ENCODE measurements around the gene SPTBN1. TPM values are rescaled to one million over a fixed set of nuclear protein-coding genes. Genes with fewer than 3 reads are reported as not detected.

The SPTBN1 gene
- total RNA-seq, 1 experiment from 2014 or later = 146 TPM

- no TSS peak for BruUV-seq (replicated peaks)
- POLR2A ChIA-PET (ENCODE audit: low non-redundant PET) = no interaction called here
- Histone ChIP-seq H3K4me1 (ENCODE audit: insufficient read depth, low read length, poor library complexity, severe bottlenecking) (peaks cover 10% of the 10 kb centered on the region), H3K4me3 (ENCODE audit: low read depth, low read length, poor library complexity, severe bottlenecking) (no peak overlapping the region), H3K27ac (ENCODE audit: low read depth, low read length, poor library complexity, severe bottlenecking) (no peak overlapping the region), H3K27me3 (replicated peaks; ENCODE audit: insufficient read depth, low read depth, low read length, poor library complexity) (no peaks in the 10 kb centered on the region), H3K9me3 (ENCODE audit: low read depth, low read length, poor library complexity, severe bottlenecking) (no peaks in the 10 kb centered on the region), H3K36me3 (ENCODE audit: insufficient read depth, low read length, poor library complexity, severe bottlenecking) (no peaks in the 10 kb centered on the region)
- intact Hi-C loops (cut with micrococcal nuclease; ENCODE audit: unreplicated experiment) = no loop called here
- no peak for TF ChIP-seq EZH2 (IDR thresholded peaks at IDR 0.05; ENCODE audit: borderline replicate concordance, low read depth, low read length, poor library complexity, severe bottlenecking)
- no peak for TF ChIP-seq CTCF (conservative IDR thresholded peaks at IDR 0.05; ENCODE audit: low read depth, low read length)
- CTCF ChIA-PET = no interaction called here
- DNase-seq (ENCODE audit: low spot score) = no peak
Observed at GRCh38 chr2:54534625-54535024, 78.5 kb downstream of the SPTBN1 start.

- CTCF ChIA-PET = no interaction called here
- Histone ChIP-seq H3K36me3 (ENCODE audit: insufficient read depth, low read length, poor library complexity, severe bottlenecking) (no peaks in the 10 kb centered on the region), H3K27ac (ENCODE audit: low read depth, low read length, poor library complexity, severe bottlenecking) (no peak overlapping the region), H3K4me1 (ENCODE audit: insufficient read depth, low read length, poor library complexity, severe bottlenecking) (peaks cover 10% of the 10 kb centered on the region), H3K27me3 (replicated peaks; ENCODE audit: insufficient read depth, low read depth, low read length, poor library complexity) (no peaks in the 10 kb centered on the region), H3K4me3 (ENCODE audit: low read depth, low read length, poor library complexity, severe bottlenecking) (no peak overlapping the region), H3K9me3 (ENCODE audit: low read depth, low read length, poor library complexity, severe bottlenecking) (no peaks in the 10 kb centered on the region)
- intact Hi-C loops (cut with micrococcal nuclease; ENCODE audit: unreplicated experiment) = no loop called here
- no TSS peak for BruUV-seq (replicated peaks)
- TF ChIP-seq EZH2 (IDR thresholded peaks at IDR 0.05; ENCODE audit: borderline replicate concordance, low read depth, low read length, poor library complexity, severe bottlenecking) (no peak), CTCF (conservative IDR thresholded peaks at IDR 0.05; ENCODE audit: low read depth, low read length) (no peak)
- POLR2A ChIA-PET (ENCODE audit: low non-redundant PET) = no interaction called here
- DNase-seq (ENCODE audit: low spot score) = no peak
Observed at GRCh38 chr2:54535599-54536195, 79.6 kb downstream of the SPTBN1 start.

- TF ChIP-seq EZH2 (IDR thresholded peaks at IDR 0.05; ENCODE audit: borderline replicate concordance, low read depth, low read length, poor library complexity, severe bottlenecking) = no peak
- no peak for TF ChIP-seq CTCF (conservative IDR thresholded peaks at IDR 0.05; ENCODE audit: low read depth, low read length)
- BruUV-seq (replicated peaks) = no TSS peak
- no peak for DNase-seq (ENCODE audit: low spot score)
- H3K36me3 ChIP-seq (ENCODE audit: insufficient read depth, low read length, poor library complexity, severe bottlenecking) = no peaks in the 10 kb centered on the region
- no peaks in the 10 kb centered on the region for H3K9me3 ChIP-seq (ENCODE audit: low read depth, low read length, poor library complexity, severe bottlenecking)
- no peak overlapping the region for H3K4me3 ChIP-seq (ENCODE audit: low read depth, low read length, poor library complexity, severe bottlenecking)
- ChIA-PET POLR2A (ENCODE audit: low non-redundant PET) (no interaction called here), CTCF (no interaction called here)
- intact Hi-C loops (cut with micrococcal nuclease; ENCODE audit: unreplicated experiment) = no loop called here
- peaks cover 10% of the 10 kb centered on the region for H3K4me1 ChIP-seq (ENCODE audit: insufficient read depth, low read length, poor library complexity, severe bottlenecking)
- no peak overlapping the region for H3K27ac ChIP-seq (ENCODE audit: low read depth, low read length, poor library complexity, severe bottlenecking)
- H3K27me3 ChIP-seq (replicated peaks; ENCODE audit: insufficient read depth, low read depth, low read length, poor library complexity) = no peaks in the 10 kb centered on the region
Observed at GRCh38 chr2:54536720-54537119, 80.6 kb downstream of the SPTBN1 start.

Measured in A673 (cell line).